Dedifferentiated amniotic fluid mesenchymal stem cell (primary cell): Measurements from ENCODE around the gene RPS28.
"Not testable (repeated sequence)": the region's sequence is repeated elsewhere in the genome, so short reads cannot be mapped to it uniquely, and the experiment has no call there.

Source experiments
- DNase-seq: peaks from one replicate; pipeline ENCODE4 v3.0.0-alpha.2; 2016; ENCODE audit errors: extremely low spot score

The RPS28 gene

DNA sequence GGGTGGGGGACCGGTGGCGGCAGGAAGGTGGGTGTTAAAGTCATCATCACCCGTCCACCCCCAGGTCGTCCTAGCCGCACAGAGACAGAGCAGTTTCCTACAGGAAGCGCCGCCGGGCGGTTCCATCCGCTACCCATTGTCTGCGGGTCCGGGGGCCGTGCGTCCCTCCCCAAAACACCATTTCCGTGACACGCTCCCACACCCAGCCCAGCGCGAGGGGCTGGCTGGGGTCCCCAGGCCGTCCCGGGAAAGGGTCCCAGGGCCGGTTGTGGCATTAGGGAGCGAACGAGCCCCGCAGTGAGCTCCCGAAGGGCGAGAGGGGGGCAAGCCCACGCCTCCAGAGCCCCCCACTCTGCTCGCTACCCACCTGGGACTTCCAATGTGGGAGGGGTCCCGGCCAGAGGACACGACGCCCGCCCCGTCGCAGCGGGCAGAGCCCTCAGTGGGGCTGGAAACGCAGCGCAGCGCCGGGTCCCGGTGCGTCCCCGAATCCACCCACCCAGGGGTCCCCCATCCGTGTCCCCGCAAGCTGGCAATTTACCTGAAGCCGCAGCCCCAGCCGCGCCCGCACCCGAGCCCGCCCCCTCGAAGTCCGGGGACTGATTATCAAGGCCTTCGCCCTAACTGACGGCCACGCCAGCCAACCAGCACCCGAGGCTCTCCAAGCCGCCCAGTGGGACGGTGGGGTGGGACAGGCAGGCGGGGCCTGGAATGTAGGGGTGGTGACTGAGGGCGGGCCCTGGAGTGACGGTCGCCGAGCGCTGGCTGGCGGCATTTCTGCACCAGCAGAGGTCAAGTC lies 21.6 kb downstream of the RPS28 start, which contains the start of gene KANK3:
Gene KANK3, minus strand, starts transcription at position 579 of the 799 bp plus-strand sequence. CDS start 5,434 bp downstream, outside the sequence.
- DNase-seq, result peak; percentile 68

DNA sequence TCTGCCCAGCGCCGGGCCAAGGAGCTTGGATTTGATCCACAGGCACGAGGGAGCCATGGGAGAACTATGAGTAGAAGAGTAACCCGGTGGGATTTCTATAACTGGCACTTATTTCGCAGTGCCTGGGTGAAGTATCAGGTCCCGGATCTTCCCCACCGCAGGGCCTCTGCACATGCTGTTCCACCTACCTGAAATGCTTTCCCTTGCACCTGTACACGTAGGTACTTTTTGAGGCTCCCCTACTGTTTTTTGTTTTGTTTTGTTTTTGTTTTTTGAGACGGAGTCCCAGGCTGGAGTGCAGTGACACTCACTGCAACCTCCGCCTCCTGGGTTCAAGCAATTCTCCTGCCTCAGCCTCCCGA lies 22.2 kb downstream of the RPS28 start:
- DNase-seq, result no peak

DNA sequence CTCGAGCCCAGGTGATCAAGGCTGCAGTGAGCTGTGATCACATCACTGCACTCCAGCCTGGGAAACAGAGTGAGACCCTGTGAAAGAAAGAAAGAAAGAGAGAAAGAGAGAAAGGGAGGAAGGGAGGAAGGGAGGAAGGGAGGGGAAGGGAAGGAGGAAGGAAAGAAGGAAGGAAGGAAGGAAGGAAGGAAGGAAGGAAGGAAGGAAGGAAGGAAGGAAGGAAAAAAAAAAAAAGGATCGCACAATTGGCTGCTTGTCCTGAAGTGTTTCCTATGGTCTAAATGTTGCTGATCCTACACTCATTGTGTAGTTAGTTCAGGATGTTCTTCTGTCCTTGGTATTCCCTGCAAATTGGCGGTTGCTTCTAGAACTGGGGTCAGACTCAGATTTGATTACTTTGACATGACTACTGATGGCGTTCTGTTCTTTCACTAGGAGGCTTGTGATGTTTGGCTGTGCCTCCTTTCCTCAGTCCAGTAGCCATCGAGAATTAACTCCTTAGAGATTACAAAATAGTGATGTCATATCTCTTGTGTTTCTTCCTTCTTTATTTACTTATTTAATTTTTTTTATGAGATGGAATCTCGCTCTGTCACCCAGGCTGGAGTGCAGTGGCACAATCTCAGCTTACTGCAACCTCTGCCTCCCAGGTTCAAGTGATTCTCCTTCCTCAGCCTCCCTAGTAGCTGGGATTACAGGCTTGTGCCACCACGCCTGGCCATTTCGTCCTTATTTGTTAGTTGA lies 28.5 kb downstream of the RPS28 start:
- peak; percentile 4 for DNase-seq

DNA sequence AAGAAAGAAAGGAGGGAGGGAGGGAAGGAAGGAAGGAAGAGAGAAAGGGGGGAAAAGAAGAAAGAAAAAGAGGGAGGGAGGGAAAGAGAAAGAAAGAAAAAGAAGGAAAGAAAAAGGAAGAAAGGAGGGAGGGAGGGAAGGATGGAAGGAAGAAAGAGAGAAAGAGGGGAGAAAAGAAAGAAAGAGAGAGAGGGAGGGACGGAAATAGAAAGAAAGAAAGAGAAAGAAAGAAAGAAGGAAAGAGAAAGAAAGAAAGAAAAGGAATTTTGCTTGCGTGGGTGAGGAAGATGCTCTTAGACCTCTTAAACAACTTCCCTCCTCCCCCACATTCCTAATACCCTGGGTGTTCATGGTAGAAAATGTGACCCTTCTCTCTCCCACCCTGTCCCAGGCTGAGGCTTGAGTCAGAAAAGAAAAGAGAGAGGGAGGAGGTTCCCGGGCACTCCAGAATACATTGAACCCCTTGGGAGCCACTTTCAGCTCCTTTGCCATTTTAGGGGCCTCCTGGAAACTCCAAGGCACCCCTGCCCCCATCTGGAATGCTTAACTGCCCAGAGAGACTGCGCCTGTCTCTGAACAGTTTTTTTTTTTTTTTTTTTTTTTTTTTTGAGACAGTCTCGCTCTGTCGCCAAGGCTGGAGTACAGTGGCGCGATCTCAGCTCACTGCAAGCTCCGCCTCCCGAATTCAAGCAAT lies 31.0 kb downstream of the RPS28 start:
- DNase-seq, result peak; percentile 14

DNA sequence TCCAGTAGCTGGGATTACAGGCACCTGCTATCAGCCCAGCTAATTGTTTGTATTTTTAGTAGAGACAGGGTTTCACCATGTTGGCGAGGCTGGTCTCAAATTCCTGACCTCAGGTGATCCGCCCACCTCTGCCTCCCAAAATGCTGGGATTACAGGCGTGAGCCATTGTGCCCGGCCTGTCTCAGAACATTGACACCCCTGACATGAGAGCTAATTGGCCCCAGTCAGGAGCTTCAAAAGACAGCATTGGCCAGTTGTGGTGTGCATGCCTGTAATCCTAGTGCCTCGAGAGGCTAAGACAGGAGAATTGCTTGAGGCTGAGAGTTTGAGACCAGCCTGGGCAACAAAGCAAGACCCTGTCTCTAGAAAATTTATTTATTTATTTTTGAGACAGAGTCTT lies 31.5 kb downstream of the RPS28 start:
- DNase-seq, result not testable (repeated sequence)

DNA sequence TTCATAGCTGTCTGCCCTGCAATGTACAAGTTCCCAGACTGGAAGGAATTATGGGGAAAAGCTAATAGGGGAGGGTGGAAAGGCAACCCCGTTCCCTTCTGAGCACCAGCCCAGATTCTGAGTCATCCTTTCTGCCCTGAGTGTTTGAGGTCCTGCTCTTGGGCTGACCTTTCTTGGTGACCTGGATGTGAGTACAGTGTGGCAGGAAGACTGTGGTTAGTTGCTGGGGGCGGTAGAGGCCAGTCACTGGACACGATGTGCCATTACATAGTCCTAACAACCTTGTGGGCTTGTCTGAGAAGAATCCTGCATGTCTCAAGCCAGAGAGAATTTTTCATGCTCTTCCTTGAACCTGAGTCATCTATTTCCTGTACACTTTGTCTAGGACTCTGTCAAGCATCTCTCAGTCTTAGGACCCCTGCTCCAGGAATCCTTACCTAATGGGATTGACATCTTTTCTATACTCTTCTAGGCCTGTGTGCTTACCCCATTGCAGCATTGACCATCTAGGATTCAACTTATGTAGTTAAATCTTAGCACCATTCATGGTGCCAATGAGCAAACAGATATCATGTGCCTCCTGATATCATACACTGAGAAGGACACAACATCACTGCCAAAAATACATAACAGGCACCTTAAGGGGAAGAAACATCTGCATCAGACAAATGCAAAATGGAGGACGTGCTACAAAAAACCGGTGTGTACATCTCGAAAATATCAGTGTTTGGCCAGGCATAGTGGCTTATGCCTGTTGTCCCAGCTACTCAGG lies 34.5 kb downstream of the RPS28 start:
- peak; percentile 40 for DNase-seq

DNA sequence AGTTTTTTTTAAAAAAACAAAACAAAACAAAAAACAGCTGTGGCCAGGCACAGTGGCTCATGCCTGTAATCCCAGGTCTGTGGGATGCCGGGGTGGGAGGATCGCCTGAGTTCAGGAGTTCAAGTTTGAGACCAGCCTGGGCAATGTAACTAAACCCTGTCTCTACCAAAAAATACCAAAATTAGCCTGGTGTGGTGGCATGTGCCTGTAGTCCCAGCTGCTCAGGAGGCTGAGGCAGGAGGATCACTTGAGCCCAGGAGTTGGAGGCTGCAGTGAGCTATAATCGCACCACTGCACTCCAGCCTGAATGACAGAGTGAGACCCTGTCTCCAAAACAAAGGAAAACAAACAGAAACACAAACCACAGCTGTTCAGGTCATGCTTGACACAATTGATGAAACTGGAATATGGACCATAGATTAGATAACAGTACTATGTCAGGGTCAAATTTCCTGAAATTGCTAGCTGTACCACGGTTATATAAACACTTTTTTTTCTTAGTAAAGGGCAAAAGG lies 35.8 kb downstream of the RPS28 start:
- DNase-seq, result peak; percentile 8

DNA sequence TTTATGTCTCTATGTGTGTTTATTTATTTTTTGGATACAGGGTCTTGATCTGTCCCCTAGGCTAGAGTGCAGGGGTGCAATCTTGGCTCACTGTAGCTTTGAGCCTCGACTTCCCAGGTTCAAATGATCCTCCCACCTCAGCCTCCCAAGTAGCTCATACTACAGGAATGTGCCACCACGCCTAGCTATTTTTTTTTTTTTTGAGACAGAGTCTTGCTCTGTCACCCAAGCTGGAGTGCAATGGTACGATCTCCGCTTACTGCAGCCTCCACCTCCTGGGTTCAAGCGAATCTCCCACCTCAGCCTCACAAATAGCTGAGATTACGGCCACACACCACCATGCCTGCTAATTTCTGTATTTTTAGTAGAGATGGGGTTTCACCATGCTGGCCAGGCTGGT lies 37.7 kb downstream of the RPS28 start:
- no peak for DNase-seq

DNA sequence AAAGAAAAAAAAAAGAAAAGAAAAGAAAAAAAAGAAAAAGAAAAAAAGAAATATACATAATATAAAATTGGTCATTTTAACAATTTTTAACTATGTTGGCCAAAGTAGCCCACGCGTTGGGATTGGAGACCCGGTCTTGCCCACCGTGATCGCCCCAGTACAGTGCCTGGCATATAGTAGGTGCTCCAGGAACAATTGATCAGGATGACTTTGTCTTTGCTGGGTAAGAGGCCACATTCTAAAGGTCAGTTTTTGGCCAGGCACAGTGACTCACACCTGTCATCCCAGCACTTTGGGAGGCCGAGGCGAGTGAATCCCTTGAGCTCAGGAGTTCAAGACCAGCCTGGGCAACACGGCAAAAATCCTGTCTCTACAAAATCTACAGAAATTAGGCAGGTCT lies 38.9 kb downstream of the RPS28 start:
- peak; percentile 3 for DNase-seq

DNA sequence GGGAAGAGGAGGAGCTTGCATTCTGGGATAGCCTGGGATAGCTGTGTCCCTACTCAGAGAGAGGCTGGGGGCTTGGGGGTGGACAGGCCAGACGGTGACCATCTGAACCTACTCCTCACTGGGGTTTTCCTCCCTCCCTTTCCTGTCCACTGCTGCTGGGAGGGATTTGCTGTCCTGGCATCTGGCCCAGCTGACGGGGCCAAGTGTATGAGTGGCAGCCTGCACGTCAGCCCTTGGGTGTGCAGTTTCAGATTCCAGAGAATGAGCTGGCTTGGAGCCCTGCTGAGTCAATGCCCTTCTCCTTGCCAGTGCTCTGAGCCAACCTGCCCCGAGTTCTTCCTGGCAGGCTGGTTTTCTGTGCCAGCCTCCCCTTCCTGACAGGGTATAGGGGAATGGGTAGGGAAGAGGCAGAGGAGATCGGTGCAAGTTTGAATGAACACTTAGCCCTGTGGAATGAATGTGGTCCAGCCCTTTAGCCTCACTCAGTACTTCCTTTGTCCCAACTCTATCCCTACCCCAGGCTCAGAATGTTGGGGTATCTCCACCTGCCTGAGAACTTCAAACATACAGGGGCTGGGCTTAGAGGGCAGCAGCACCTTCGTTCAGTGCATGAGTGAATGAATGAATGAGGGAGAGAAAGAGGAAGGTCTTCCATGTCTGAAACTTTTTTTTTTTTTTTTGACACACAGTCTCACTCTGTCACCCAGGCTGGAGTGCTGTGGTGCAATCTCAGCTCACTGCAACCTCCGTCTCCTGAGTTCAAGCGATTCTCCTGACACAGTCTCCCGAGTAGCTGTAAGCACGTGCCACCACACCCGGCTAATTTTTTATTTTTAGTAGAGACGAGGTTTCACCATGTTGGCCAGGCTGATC lies 40.9 kb downstream of the RPS28 start:
- DNase-seq, result peak; percentile 98

DNA sequence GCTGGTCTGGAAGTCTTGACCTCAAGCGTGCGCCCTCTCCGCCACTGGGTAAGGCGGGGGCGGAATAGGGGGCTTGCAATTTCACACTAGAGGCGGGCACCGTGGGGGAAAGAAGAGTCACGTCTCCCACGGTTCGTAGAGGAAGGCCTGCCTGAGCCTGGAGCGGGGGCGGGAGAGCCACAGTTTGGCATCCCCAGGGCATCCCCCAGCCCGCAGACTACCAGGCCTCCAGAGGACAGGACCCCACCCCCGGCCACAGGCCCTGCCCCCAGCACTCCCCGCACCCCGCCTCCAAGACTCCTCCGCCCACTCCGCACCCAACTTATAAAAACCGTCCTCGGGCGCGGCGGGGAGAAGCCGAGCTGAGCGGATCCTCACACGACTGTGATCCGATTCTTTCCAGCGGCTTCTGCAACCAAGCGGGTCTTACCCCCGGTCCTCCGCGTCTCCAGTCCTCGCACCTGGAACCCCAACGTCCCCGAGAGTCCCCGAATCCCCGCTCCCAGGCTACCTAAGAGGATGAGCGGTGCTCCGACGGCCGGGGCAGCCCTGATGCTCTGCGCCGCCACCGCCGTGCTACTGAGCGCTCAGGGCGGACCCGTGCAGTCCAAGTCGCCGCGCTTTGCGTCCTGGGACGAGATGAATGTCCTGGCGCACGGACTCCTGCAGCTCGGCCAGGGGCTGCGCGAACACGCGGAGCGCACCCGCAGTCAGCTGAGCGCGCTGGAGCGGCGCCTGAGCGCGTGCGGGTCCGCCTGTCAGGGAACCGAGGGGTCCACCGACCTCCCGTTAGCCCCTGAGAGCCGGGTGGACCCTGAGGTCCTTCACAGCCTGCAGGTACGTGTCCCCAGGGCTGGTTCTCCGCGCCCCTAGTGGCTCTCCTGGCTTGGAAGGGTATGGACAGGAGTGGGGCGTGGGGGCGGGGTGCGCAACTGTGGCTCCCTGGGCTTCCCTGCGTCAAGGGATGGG lies 42.8 kb downstream of the RPS28 start, which contains the start of gene ANGPTL4:
Gene ANGPTL4, plus strand, starts transcription at position 353 of the 969 bp plus-strand sequence. Its CDS starts 167 bp downstream, at position 520.
- peak; percentile 63 for DNase-seq

DNA sequence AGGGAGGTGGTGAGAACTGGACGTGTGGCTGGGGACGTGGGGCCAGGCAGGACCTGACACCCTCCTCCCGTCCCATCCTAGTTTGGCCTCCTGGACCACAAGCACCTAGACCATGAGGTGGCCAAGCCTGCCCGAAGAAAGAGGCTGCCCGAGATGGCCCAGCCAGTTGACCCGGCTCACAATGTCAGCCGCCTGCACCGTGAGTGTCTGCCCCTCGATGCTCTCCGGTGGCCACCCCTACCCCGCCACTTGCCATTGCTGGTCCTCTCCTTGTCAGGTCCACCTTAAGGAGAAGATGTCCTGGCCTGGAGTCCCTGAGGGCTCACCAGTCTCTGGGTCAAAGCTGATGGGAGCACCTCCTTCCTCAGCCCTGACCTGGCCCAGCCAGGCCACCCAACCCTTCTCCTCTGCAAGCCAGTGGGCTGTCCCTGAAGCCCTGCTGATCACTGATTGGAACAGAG lies 44.9 kb downstream of the RPS28 start:
- DNase-seq, result no peak

DNA sequence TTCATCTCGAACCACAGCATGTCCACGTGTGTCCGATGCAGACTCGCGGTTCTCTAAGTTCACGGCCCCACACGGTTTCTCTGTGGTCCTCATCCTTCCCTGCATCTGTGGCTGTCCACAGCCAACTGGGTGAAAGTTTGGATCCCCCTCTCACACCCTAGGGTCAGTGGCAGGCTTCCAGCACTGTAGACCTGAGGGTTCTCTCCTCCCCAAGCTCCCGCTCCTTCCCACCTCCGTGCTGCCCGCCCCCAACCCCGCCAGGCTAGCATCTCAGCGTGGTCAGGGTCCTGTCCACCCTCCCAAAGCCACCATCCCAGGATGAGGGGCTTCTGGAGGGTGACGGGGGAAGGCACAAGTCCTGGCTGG lies 45.6 kb downstream of the RPS28 start:
- peak; percentile 10 for DNase-seq

DNA sequence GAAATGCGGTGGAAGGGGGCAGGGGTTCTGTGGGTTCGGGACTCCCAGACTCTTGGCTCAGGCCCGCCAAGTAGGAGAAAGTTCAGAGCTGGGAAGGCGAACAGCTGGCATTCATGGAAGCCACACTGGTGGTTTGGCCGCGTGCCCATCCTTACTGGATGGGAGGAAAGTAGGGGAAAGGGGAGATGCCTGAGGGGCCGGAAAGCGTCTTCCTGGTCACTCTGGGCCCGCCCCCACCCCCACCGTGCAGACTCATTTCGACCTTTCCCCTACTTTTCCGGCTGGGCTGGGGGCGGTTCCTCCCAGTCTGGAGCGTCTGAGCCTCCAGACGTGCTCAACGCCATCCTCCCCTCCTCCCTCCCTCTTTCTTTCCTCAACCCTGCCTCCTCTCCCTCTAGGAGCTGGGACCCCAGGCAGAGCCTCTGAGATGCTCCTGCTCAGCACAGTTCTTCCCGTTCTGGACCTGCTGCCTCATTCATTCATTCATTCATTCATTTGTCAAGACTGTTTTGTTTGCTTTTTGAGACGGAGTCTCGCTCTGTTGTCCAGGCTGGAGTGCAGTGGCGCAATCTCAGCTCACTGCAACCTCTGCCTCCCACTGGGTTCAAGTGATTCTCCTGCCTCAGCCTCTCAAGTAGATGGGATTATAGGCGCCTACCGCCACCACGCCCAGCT lies 46.2 kb downstream of the RPS28 start:
- DNase-seq, result peak; percentile 93

DNA sequence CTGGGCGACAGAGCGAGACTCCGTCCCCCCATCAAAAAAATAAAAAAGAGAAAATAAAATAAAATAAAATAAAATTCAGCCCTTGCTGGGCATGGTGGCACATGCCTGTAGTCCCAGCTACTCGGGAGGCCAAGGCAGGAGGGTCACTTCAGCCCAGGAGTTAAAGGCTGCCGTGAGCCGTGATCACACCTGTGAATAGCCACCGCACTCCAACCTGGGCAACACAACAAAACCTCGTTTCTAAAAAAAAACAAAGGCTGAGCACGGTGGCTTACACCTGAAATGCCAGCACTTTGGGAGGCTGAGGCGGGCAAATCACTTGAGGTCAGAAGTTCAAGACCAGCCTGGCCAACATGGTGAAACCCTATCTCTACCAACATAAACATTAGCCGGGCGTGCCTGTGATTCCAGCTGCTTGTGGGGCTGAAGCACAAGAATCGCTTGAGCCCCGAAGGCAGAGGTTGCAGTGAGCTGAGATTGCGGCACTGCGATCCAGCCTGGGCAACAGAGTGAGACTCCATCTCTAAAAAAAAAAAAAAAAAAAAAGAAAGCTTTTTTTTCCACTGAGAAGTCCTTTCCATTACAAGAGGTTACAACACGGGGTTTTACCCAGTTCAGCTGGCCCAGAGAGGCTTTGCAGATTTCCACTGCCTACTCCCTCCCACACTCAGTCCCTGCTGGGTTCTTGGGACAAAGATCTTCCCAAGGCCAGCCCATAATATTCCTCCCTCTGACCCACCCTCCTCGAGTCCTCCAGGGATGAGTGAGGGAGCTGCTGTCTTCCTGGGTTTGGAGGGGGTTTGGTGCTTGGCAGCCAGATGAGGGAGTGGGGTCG lies 49.1 kb downstream of the RPS28 start:
- DNase-seq, result no peak

DNA sequence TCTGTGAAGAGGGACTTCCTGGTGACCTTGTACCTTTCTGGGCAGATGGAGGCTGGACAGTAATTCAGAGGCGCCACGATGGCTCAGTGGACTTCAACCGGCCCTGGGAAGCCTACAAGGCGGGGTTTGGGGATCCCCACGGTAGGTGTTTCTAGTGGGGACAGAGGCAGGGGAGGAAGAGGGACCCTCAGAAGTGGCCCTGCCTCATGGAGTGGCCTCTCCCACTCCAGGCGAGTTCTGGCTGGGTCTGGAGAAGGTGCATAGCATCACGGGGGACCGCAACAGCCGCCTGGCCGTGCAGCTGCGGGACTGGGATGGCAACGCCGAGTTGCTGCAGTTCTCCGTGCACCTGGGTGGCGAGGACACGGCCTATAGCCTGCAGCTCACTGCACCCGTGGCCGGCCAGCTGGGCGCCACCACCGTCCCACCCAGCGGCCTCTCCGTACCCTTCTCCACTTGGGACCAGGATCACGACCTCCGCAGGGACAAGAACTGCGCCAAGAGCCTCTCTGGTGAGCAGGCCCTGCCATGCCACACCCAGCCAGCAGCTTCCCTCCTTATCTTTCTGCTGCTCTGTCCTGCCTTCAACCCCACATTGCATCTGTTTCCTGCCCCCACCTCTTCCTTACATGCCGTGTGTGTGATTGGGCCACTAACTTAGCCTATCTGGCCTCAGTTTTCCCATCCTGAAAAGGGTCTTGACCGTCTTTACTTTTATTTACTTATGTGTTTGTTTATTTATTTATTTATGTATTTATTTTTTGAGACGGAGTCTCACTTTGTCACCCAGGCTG lies 49.9 kb downstream of the RPS28 start:
- no peak for DNase-seq
